HG03135 (cell line): ENCODE data around the gene MARK4.

Experiments used
- ATAC-seq: cut with Tn5 transposase; IDR thresholded peaks from one replicate; pipeline ENCODE4 v1.9.1; 2021; ENCODE audit warnings: mild to moderate bottlenecking, moderate library complexity; ENCODE audit not compliant: unreplicated experiment

MARK4 gene

DNA sequence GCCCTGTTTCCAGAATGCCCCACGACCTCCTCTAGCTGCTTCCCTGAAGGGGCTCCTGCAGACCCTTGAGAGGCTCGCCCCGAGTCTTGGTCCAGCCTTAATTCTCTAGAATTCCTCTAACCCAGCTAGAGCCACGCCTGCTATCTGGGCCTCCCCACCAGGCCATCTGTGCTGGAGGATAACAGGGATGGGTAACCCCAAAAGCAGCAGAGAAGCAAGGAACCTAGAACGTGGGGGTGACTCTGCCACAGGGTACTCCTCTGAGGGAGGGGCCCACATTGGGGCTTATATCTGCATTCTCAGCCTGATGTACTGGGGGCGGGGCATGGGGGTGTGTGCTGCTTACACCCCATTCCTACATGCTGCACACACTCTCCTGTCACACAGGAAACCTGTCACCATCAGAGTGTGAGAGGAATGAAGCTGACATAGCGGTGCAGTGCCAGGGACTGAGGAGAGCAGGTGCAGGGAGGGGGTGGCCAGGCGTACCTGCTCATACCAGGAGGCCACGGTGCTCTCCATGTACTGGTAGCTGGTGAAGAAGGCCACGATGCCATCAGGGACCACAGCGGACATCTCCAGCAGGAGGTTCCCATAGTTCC is 103.3 kb downstream of the MARK4 start:
- ATAC-seq, result no peak
